PC-3 (cell line): ENCODE results near the gene NOSIP. TPM values are rescaled to one million over a fixed set of nuclear protein-coding genes. Genes with fewer than 3 reads are reported as not detected.

Experiments
- ATAC-seq: fragments of 200-7000 bp; cut with Tn5 transposase; 2 replicates; pipeline ENCODE4 v1.9.1; 2020; ENCODE audit warnings: mild to moderate bottlenecking, moderate library complexity
- BruUV-seq: library from RNA; stranded (reverse); fragments of 400-500 nt; replicated peaks from 2 replicates; lab custom pipeline; 2021; lab: Mats Ljungman, UMichigan
- CTCF ChIA-PET: fragments of 300-600 bp; sonication (Branson Sonifier 250); formaldehyde crosslinking; loops from one replicate; lab custom pipeline; 2022; ENCODE audit warnings: antibody characterized with exemption; lab: Charles Lee
- POLR2A ChIA-PET: fragments of 300-600 bp; sonication (Branson Sonifier 250); formaldehyde crosslinking; loops from one replicate; lab custom pipeline; 2022; ENCODE audit warnings: antibody characterized with exemption; ENCODE audit not compliant: unreplicated experiment; lab: Charles Lee
- DNase-seq: peaks from one replicate; pipeline ENCODE4 v3.0.0-alpha.2; 2015
- H2AFZ ChIP-seq: fragments of 300-600 bp; sonication (generic); 2 replicates; pipeline ENCODE4 v1.6.0; 2016; ENCODE audit warnings: antibody characterized with exemption, low read length
- H3F3A ChIP-seq: fragments of 300-600 bp; sonication (generic); one replicate; pipeline ENCODE4 v1.6.0; 2017; ENCODE audit warnings: antibody characterized with exemption, low read length, control low read depth, mild to moderate bottlenecking; ENCODE audit not compliant: unreplicated experiment
- H3K27ac ChIP-seq: fragments of 300-600 bp; sonication (generic); 2 replicates; pipeline ENCODE4 v1.5.1; 2016; ENCODE audit warnings: mild to moderate bottlenecking, low read length
- H3K27me3 ChIP-seq: fragments of 300-600 bp; sonication (generic); 2 replicates; pipeline ENCODE4 v1.6.1; 2016; ENCODE audit warnings: low read length, mixed read lengths
- H3K36me3 ChIP-seq: fragments of 300-600 bp; sonication (generic); 2 replicates; pipeline ENCODE4 v1.6.1; 2016; ENCODE audit warnings: low read depth, mixed run types, low read length, mixed read lengths
- H3K4me1 ChIP-seq: fragments of 300-600 bp; sonication (generic); 2 replicates; pipeline ENCODE4 v1.5.1; 2016; ENCODE audit warnings: low read length; ENCODE audit not compliant: insufficient read depth
- H3K4me2 ChIP-seq: fragments of 300-600 bp; sonication (generic); 2 replicates; pipeline ENCODE4 v1.6.0; 2016; ENCODE audit warnings: low read length
- H3K4me3 ChIP-seq: fragments of 300-600 bp; sonication (generic); 2 replicates; pipeline ENCODE4 v1.5.1; 2016; ENCODE audit warnings: mild to moderate bottlenecking, low read length, mixed read lengths
- H3K79me2 ChIP-seq: fragments of 300-600 bp; sonication (generic); 2 replicates; pipeline ENCODE4 v1.6.1; 2017; ENCODE audit warnings: low read length, mixed read lengths
- H3K9ac ChIP-seq: fragments of 300-600 bp; sonication (generic); 2 replicates; pipeline ENCODE4 v1.6.0; 2016; ENCODE audit warnings: mild to moderate bottlenecking, low read length
- H3K9me2 ChIP-seq: fragments of 300-600 bp; sonication (generic); replicated peaks from 2 replicates; pipeline ENCODE4 v1.6.1; 2016; ENCODE audit warnings: mixed run types, low read length, mixed read lengths
- H3K9me3 ChIP-seq: fragments of 300-600 bp; sonication (generic); 2 replicates; pipeline ENCODE4 v1.6.1; 2016; ENCODE audit warnings: low read length, mixed read lengths
- H4K20me1 ChIP-seq: fragments of 300-600 bp; sonication (generic); 2 replicates; pipeline ENCODE4 v1.6.1; 2016; ENCODE audit warnings: low read length, mixed read lengths
- CTCF ChIP-seq: fragments of 300-600 bp; sonication (generic); conservative IDR thresholded peaks from 2 replicates; pipeline ENCODE4 v1.5.1; 2017; ENCODE audit warnings: antibody characterized with exemption, low read depth, mild to moderate bottlenecking, low read length
- EZH2 ChIP-seq: fragments of 300-600 bp; sonication (generic); IDR thresholded peaks from one replicate; pipeline ENCODE4 v1.6.1; 2017; ENCODE audit warnings: antibody characterized with exemption, mild to moderate bottlenecking, low read length; ENCODE audit not compliant: unreplicated experiment
- EZH2phosphoT487 ChIP-seq: fragments of 300-600 bp; sonication (generic); IDR thresholded peaks from 2 replicates; pipeline ENCODE4 v1.6.1; 2018; ENCODE audit warnings: mild to moderate bottlenecking, antibody characterized with exemption, low read length, borderline replicate concordance
- intact Hi-C: fragments of 100-400 bp; cut with micrococcal nuclease; formaldehyde crosslinking; loops from 2 replicates; pipeline ENCODE4 v1.9.0; 2023
- total RNA-seq: library from RNA; depleted of rRNA; stranded (reverse); fragments of >200 nt; gene quantifications from 2 replicates; pipeline ENCODE4 v1.2.3, GENCODE V29; 2014

Gene NOSIP
- total RNA-seq, 1 experiment from 2014 or later = 195 TPM

DNA sequence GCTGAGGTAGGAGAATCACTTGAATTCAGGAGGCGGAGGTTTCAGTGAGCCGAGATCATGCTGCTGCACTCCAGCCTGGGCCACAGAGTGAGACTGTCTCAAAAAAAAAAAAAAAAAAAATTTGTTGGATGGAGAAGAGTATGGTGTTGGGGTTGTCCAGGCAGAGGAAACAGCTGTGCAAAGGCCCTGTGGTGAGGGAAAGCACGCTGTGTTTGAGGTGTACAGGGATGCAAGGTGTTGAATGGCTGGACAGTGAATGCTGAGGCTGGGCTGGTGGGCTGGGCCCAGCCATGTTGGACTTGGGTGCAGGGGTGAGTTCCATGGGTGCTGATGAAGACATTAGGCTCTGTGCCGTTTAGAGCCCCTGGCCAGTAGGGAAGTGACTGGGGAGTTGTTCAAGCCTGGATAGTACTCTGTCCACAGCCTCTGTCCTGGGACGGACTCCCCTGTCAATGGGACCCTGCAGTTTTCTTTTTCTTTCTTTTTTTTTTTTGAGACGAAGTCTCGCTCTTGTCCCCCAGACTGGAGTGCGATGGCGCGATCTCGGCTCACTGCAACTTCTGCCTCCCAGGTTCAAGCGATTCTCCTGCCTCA lies 29.2 kb upstream of the NOSIP start:
- Histone ChIP-seq H3K27ac (no peak overlapping the region), H3K4me2 (no peak overlapping the region), H3K9me3 (no peaks in the 10 kb centered on the region), H3K9ac (no peak overlapping the region), H3K36me3 (peaks cover 35% of the 10 kb centered on the region), H3F3A (peaks cover 8% of the 10 kb centered on the region), H4K20me1 (0 out of 2 replicates have a peak, but pooled peaks cover 3% of the 10 kb centered on the region), H3K79me2 (peaks cover 76% of the 10 kb centered on the region), H3K9me2 (no peaks in the 10 kb centered on the region), H3K27me3 (no peaks in the 10 kb centered on the region), H3K4me3 (no peak overlapping the region), H3K4me1 (peaks cover 24% of the 10 kb centered on the region), H2AFZ (no peak overlapping the region)
- TF ChIP-seq EZH2phosphoT487 (no peak), CTCF (no peak), EZH2 (no peak)
- ChIA-PET POLR2A (no interaction called here), CTCF (interaction anchor here (0.7 kb wide), 1 partner anchor 195 kb away, joined by 11 read pairs; no protein-coding TSS in a partner anchor)
- DNase-seq (no peak), ATAC-seq (no peak)
- intact Hi-C loops = no loop called here
- no TSS peak for BruUV-seq

GRCh38 chr19:49605605-49606004 lies 25.2 kb upstream of the NOSIP start:
- BruUV-seq = no TSS peak
- TF ChIP-seq EZH2 (no peak), EZH2phosphoT487 (no peak), CTCF (no peak)
- ChIA-PET CTCF (no interaction called here), POLR2A (no interaction called here)
- H3K27ac ChIP-seq = no peak overlapping the region
- H3K9me3 ChIP-seq = no peaks in the 10 kb centered on the region
- H4K20me1 ChIP-seq = 0 out of 2 replicates have a peak, but pooled peaks cover 3% of the 10 kb centered on the region
- no peaks in the 10 kb centered on the region for H3K9me2 ChIP-seq
- H3K36me3 ChIP-seq = peaks cover 53% of the 10 kb centered on the region
- H2AFZ ChIP-seq = no peak overlapping the region
- peaks cover 76% of the 10 kb centered on the region for H3K79me2 ChIP-seq
- no peaks in the 10 kb centered on the region for H3F3A ChIP-seq
- H3K4me2 ChIP-seq = no peak overlapping the region
- ATAC-seq (no peak), DNase-seq (no peak)
- no peaks in the 10 kb centered on the region for H3K4me1 ChIP-seq
- no peak overlapping the region for H3K4me3 ChIP-seq
- intact Hi-C loops = no loop called here
- H3K9ac ChIP-seq = no peak overlapping the region
- no peaks in the 10 kb centered on the region for H3K27me3 ChIP-seq

GRCh38 chr19:49602806-49603205 lies 22.4 kb upstream of the NOSIP start:
- Histone ChIP-seq H3K36me3 (peaks cover 62% of the 10 kb centered on the region), H3K79me2 (peaks cover 72% of the 10 kb centered on the region), H3K4me2 (no peak overlapping the region), H3F3A (no peaks in the 10 kb centered on the region), H3K27me3 (no peaks in the 10 kb centered on the region), H3K9me3 (no peaks in the 10 kb centered on the region), H3K9me2 (no peaks in the 10 kb centered on the region), H4K20me1 (peaks cover 9% of the 10 kb centered on the region; the same call in 1 of the 2 replicates), H3K9ac (no peak overlapping the region), H3K27ac (no peak overlapping the region), H2AFZ (no peak overlapping the region), H3K4me3 (no peak overlapping the region), H3K4me1 (no peaks in the 10 kb centered on the region)
- ChIA-PET POLR2A (no interaction called here), CTCF (no interaction called here)
- no peak for ATAC-seq
- intact Hi-C loops = no loop called here
- DNase-seq = no peak
- BruUV-seq = no TSS peak
- TF ChIP-seq CTCF (no peak), EZH2phosphoT487 (no peak), EZH2 (no peak)
